Measurements from ENCODE around the gene AP1M1.

AP1M1 gene

DNA sequence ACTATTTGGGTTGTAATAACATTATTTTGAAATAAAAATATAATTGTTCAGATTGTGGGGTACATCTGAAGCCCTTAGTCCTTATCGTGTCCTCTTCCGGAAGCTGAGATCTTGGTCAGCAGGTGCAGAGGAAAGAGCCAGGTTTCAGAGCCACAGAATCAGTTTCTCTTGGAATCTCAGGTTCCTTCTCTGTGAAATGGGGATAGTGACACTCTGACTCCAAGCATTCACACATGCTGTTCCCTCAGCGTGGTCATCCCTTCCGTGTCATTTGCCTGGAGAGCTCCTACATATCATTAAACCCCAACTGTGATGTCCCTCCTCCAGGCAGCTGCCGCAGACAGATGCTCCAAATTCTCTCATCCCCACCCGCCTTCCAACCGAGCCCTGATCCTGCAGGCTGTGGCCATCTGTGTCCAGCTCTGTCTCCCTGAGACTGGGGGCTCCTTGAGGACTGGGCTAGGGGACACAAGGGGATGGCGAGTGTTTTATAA, 59.8 kb downstream of the AP1M1 start:
- ATAC-seq = no peak
- H3K9me3 Mint-ChIP-seq = peaks cover 0 to 8% of the 10 kb centered on the region in 2 donors
- no peak for DNase-seq
- H3K27ac Mint-ChIP-seq = no peak overlapping the region
- peaks cover 23% of the 10 kb centered on the region for H3K27me3 Mint-ChIP-seq
- no peak overlapping the region for H3K4me3 Mint-ChIP-seq
- H3K4me1 Mint-ChIP-seq = peaks cover 36% of the 10 kb centered on the region

DNA sequence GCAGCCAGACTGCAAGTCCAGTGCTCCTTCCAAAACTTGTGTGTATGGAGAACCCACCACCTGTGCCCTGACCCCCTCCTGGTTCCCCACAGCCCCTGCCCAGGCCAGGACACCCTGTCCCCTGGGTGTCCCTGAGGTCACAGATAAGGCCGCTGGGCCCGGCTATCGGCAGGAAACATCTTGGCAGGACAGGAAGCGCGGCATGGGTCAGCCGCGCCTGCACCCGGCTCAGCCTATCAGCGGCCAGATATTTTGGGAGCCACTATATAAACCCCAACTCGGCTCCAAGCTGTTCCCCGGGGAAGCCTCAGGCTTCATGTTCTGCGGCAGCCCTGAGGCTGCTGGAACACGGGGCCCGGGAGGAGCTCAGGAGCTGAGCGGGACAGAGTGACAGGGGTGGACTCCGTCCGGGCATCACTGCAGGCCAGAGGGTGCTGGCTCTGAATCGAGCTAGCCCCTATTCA, 60.8 kb downstream of the AP1M1 start:
- no peak overlapping the region for H3K4me3 Mint-ChIP-seq
- DNase-seq (no peak), ATAC-seq (no peak)
- H3K4me1 Mint-ChIP-seq = peaks cover 45% of the 10 kb centered on the region
- peaks cover 30% of the 10 kb centered on the region for H3K27me3 Mint-ChIP-seq
- peaks cover 0 to 8% of the 10 kb centered on the region in 2 donors for H3K9me3 Mint-ChIP-seq
- H3K27ac Mint-ChIP-seq = no peak overlapping the region

DNA sequence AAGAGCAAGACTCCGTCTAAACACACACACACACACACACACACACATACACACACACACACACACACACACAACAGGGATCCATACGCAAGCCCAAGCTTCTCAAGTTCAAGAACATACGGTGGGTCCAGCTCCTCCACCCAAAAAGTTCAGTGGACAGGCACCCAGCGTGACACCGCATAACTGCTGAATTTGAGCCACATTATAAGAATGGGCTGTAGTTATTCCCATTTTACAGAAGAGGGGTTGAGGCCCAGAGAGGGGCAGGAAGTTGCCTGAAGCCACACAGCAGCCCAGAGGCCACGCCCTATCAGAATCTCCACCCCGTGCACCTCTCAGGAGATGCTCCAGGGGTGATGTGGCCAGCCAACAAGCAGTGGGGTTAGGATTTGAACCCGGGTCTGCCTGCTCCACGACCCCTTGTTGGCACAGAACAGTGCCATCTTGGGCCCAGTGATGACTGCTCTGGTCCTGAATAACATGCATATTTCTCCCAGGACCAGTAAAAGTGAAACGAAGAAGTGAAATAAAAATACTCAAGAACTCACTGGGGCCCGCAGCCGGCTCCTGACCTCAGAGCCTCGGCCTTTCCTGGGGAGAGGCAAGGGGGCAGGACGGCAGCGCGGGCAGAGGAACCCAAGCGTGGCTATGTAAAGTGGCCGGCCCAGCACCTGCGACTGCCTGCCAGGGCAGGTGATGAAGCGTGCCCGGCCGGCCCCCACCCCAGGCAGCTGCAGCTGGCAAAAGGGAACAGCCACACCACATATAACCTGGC, 61.9 kb downstream of the AP1M1 start:
- DNase-seq = no peak
- Mint-ChIP-seq H3K9me3 (peaks cover 0 to 8% of the 10 kb centered on the region in 2 donors), H3K27me3 (peaks cover 30% of the 10 kb centered on the region), H3K4me3 (no peak overlapping the region), H3K4me1 (peaks cover 50% of the 10 kb centered on the region), H3K27ac (no peak overlapping the region)
- no peak for ATAC-seq

- H3K4me3 Mint-ChIP-seq = no peak overlapping the region
- peaks cover 0 to 5% of the 10 kb centered on the region in 2 donors for H3K9me3 Mint-ChIP-seq
- peak; percentile 13 for ATAC-seq
- DNase-seq = no peak
- peaks cover 57% of the 10 kb centered on the region for H3K4me1 Mint-ChIP-seq
- H3K27me3 Mint-ChIP-seq = peaks cover 36% of the 10 kb centered on the region
- no peak overlapping the region for H3K27ac Mint-ChIP-seq
Measured at GRCh38 chr19:16260160-16260811, 62.6 kb downstream of the AP1M1 start.

GRCh38 chr19:16260812-16261161, 63.1 kb downstream of the AP1M1 start:
- DNase-seq = no peak
- no peak overlapping the region for H3K4me3 Mint-ChIP-seq
- peaks cover 40% of the 10 kb centered on the region for H3K27me3 Mint-ChIP-seq
- H3K9me3 Mint-ChIP-seq = peaks cover 0 to 6% of the 10 kb centered on the region in 2 donors
- H3K4me1 Mint-ChIP-seq = peaks cover 58% of the 10 kb centered on the region
- no peak for ATAC-seq
- H3K27ac Mint-ChIP-seq = peak overlapping the region in 1 of 2 donors; percentile 63

GRCh38 chr19:16261584-16262368, 64.1 kb downstream of the AP1M1 start:
- Mint-ChIP-seq H3K4me1 (peaks cover 65% of the 10 kb centered on the region), H3K27ac (no peak overlapping the region), H3K9me3 (peaks cover 0 to 6% of the 10 kb centered on the region in 2 donors), H3K27me3 (peaks cover 47% of the 10 kb centered on the region), H3K4me3 (peak overlapping the region; percentile 24 to 58)
- peak; percentile 48 for ATAC-seq
- no peak for DNase-seq

DNA sequence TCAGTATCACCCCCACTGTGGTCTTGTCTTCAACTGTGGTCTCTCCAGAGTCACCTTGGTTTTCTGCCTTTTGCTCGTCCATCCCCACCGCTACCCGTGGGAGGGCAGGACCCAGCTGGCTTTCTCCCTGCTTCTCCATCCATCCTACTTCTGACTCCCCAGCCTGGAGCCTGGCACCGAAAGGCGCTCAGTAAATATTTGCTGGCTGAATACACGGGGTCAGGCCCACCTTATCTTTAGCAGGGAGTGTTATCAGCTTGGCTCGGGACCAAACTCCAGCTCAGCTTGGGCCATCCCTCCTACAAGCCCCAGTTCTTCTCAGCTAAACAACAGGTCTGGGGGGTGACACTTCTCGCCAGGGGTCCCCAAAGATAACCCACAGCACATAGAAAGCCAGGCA, 64.9 kb downstream of the AP1M1 start:
- Mint-ChIP-seq H3K27me3 (peaks cover 56% of the 10 kb centered on the region), H3K27ac (peak overlapping the region in 1 of 2 donors; percentile 27)

DNA sequence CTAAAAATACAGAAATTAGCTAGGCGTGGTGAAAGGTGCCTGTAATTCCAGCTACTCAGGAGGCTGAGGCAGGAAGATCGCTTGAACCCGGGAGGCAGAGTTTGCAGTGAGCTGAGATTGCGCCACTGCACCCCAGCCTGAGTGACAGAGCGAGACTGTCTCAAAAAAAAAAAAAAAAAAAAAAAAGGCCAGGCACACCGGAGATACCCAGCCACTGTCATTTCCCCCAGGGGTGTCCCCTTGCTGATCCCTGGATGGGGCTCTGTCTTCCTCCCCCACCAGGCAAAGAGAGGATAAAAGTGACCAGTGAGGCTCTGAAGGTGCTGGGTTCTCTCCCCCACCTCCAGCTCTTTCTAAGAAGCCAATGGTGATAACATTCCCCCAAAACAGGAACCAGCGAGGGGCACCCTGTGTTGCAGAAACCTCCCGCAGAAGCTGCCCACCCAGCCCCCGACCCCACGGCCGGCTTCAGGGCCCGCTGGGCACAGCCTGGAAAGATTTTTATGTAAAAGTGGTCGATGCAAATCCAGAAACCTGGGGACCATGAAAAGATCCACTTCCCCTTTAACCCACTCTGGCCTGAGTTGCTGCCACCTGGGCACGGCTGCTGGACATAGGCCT, 65.5 kb downstream of the AP1M1 start:
- Mint-ChIP-seq H3K4me3 (no peak overlapping the region), H3K4me1 (peaks cover 75% of the 10 kb centered on the region), H3K27me3 (peaks cover 58% of the 10 kb centered on the region), H3K9me3 (peaks cover 0 to 6% of the 10 kb centered on the region in 2 donors), H3K27ac (peak overlapping the region in 1 of 2 donors; percentile 27)
- ATAC-seq = no peak
- DNase-seq = no peak

More for the DNA sequence above, 64.9 kb downstream of the AP1M1 start:
- DNase-seq (no peak), ATAC-seq (no peak)
- H3K4me3 Mint-ChIP-seq = peak overlapping the region; percentile 14 to 33
- H3K4me1 Mint-ChIP-seq = peaks cover 73% of the 10 kb centered on the region
- H3K9me3 Mint-ChIP-seq = peaks cover 0 to 6% of the 10 kb centered on the region in 2 donors

DNA sequence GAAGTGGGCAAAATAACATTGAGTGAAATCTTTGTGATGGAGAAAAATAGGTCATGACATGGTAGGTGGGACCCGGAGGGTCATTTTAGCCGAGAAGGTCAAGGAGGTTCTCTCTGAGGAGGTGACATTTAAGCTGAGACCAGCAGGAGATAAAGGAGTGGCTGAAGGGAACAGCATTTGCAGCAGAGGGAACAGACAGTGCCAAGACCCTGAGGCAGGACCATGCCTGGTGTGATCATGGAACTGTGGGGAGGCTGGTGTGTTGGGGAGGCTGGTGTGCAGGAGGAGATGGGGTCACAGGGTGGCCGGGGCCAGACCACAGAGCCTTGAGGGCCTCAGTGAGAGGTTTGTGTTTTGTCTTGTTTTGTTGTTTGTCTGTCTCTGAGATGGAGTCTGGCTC, 67.5 kb downstream of the AP1M1 start:
- no peak overlapping the region for H3K27ac Mint-ChIP-seq
- H3K9me3 Mint-ChIP-seq = peaks cover 0 to 6% of the 10 kb centered on the region in 2 donors
- peaks cover 80% of the 10 kb centered on the region for H3K4me1 Mint-ChIP-seq
- ATAC-seq = no peak
- H3K27me3 Mint-ChIP-seq = peaks cover 66% of the 10 kb centered on the region
- H3K4me3 Mint-ChIP-seq = no peak overlapping the region
- DNase-seq = no peak

GRCh38 chr19:16265890-16266585, 68.3 kb downstream of the AP1M1 start:
- Mint-ChIP-seq H3K9me3 (peaks cover 0 to 6% of the 10 kb centered on the region in 2 donors), H3K27me3 (peaks cover 62% of the 10 kb centered on the region), H3K4me1 (peaks cover 71% of the 10 kb centered on the region), H3K4me3 (no peak overlapping the region), H3K27ac (peak overlapping the region in 1 of 2 donors; percentile 48)
- ATAC-seq = no peak
- DNase-seq = no peak

- Mint-ChIP-seq H3K27ac (no peak overlapping the region), H3K4me1 (peaks cover 66% of the 10 kb centered on the region), H3K27me3 (peaks cover 57% of the 10 kb centered on the region), H3K4me3 (peak overlapping the region in 1 of 2 donors; percentile 0), H3K9me3 (peaks cover 0 to 6% of the 10 kb centered on the region in 2 donors)
- peak; percentile 70 for ATAC-seq
- peak; percentile 34 to 49 for DNase-seq
Measured at GRCh38 chr19:16266586-16266942, 68.9 kb downstream of the AP1M1 start.

DNA sequence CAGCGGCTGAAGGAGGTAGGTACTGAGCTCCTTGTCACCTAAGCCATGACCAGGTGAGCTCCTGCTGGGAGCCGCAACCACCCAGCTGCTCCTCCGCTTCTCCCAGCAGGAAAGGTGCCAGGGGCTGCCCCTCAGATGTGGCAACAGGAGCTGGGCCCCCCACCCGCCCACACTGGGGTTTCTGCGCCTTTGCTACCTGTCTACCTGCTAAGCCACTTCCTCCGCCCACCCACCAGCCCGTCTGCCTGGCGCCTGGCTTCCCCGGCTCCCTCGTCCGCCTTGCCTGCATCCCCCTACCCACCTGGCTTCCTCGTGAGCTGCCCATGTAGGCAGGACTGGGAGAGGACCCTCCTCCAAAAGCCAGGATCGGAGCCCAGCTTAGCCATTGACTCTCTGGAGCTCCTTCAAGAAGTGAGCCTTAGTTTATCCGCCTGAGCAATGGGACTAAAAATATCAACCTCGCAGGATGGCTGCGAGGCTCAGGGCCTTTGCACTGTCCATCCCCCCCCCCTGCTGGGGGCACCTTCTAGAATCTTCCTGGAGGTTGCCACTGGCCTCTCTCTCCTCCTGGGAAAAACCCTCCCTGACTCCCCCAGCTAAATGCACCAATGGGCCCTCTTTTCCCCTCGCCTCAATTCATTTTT, 71.1 kb downstream of the AP1M1 start:
- H3K4me3 Mint-ChIP-seq = peak overlapping the region; percentile 35 to 53
- no peak overlapping the region for H3K27ac Mint-ChIP-seq
- DNase-seq = peak; percentile 36 to 44
- H3K4me1 Mint-ChIP-seq = peaks cover 44% of the 10 kb centered on the region
- H3K9me3 Mint-ChIP-seq = peaks cover 0 to 6% of the 10 kb centered on the region in 2 donors
- H3K27me3 Mint-ChIP-seq = peaks cover 52% of the 10 kb centered on the region
- ATAC-seq = no peak

- ATAC-seq = no peak
- H3K27me3 Mint-ChIP-seq = peaks cover 32% of the 10 kb centered on the region
- H3K27ac Mint-ChIP-seq = no peak overlapping the region
Measured at GRCh38 chr19:16272945-16273344, 75.2 kb downstream of the AP1M1 start.

GRCh38 chr19:16274447-16274846, 76.7 kb downstream of the AP1M1 start:
- no peaks in the 10 kb centered on the region for H3K9me3 Mint-ChIP-seq
- peaks cover 5% of the 10 kb centered on the region for H3K4me1 Mint-ChIP-seq
- ATAC-seq (no peak), DNase-seq (no peak)
- H3K27me3 Mint-ChIP-seq = peaks cover 23% of the 10 kb centered on the region
- no peak overlapping the region for H3K4me3 Mint-ChIP-seq
- no peak overlapping the region for H3K27ac Mint-ChIP-seq

More at GRCh38 chr19:16272945-16273344, 75.2 kb downstream of the AP1M1 start:
- DNase-seq = no peak
- H3K4me3 Mint-ChIP-seq = no peak overlapping the region
- H3K4me1 Mint-ChIP-seq = peaks cover 18% of the 10 kb centered on the region
- no peaks in the 10 kb centered on the region for H3K9me3 Mint-ChIP-seq
